GM23338 (cell line): Measurements from ENCODE around the gene CA7.

Experiments used
- ETS1 ChIP-seq: IDR thresholded peaks from 2 replicates; pipeline ENCODE4 v1.6.1; 2016; ENCODE audit warnings: antibody characterized with exemption
- NANOG ChIP-seq: IDR thresholded peaks from 2 replicates; pipeline ENCODE4 v1.6.1; 2016; ENCODE audit warnings: antibody characterized with exemption, borderline replicate concordance
- POLR2AphosphoS5 ChIP-seq: IDR thresholded peaks from 2 replicates; pipeline ENCODE4 v1.6.1; 2016; ENCODE audit warnings: antibody characterized with exemption, low read depth

- no peak for TF ChIP-seq ETS1
- TF ChIP-seq POLR2AphosphoS5 = no peak
- TF ChIP-seq NANOG = no peak
Measured at GRCh38 chr16:66847533-66848067, 3.4 kb downstream of the CA7 start.
